GM19463 (cell line): ENCODE data around the gene GEMIN5.
"Not testable (repeated sequence)": the region's sequence is repeated elsewhere in the genome, so short reads cannot be mapped to it uniquely, and the experiment has no call there.

Experiments used
- ATAC-seq: cut with Tn5 transposase; IDR thresholded peaks from one replicate; pipeline ENCODE4 v1.9.1; 2021; ENCODE audit warnings: mild to moderate bottlenecking, moderate library complexity; ENCODE audit not compliant: unreplicated experiment

The GEMIN5 gene, protein sequence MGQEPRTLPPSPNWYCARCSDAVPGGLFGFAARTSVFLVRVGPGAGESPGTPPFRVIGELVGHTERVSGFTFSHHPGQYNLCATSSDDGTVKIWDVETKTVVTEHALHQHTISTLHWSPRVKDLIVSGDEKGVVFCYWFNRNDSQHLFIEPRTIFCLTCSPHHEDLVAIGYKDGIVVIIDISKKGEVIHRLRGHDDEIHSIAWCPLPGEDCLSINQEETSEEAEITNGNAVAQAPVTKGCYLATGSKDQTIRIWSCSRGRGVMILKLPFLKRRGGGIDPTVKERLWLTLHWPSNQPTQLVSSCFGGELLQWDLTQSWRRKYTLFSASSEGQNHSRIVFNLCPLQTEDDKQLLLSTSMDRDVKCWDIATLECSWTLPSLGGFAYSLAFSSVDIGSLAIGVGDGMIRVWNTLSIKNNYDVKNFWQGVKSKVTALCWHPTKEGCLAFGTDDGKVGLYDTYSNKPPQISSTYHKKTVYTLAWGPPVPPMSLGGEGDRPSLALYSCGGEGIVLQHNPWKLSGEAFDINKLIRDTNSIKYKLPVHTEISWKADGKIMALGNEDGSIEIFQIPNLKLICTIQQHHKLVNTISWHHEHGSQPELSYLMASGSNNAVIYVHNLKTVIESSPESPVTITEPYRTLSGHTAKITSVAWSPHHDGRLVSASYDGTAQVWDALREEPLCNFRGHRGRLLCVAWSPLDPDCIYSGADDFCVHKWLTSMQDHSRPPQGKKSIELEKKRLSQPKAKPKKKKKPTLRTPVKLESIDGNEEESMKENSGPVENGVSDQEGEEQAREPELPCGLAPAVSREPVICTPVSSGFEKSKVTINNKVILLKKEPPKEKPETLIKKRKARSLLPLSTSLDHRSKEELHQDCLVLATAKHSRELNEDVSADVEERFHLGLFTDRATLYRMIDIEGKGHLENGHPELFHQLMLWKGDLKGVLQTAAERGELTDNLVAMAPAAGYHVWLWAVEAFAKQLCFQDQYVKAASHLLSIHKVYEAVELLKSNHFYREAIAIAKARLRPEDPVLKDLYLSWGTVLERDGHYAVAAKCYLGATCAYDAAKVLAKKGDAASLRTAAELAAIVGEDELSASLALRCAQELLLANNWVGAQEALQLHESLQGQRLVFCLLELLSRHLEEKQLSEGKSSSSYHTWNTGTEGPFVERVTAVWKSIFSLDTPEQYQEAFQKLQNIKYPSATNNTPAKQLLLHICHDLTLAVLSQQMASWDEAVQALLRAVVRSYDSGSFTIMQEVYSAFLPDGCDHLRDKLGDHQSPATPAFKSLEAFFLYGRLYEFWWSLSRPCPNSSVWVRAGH (N-terminal part only)

GRCh38 chr5:154937718-154938466, at the start of gene GEMIN5:
Gene GEMIN5 (minus strand): TSS chr5:154938211. CDS start chr5:154938133, 78 bp downstream.
- peak; percentile 84 for ATAC-seq

DNA sequence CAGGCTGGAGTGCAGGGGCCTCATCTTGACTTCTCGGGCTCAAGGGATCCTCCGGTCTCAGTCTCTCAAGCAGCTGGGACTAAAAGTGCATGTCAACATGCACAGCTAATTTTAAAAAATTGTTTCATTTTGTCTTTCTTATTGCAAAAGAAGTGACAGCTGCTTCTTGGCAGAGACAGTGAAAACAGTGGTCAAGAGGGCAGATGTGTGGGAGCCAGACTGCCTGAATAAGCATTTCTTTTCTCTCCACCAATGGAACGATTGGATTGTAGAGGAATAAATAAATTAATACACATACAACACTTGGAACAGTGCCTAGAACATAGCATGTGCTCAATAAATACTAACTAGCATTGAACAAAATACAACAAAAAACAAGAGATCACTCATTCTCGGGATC, 48.1 kb upstream of the GEMIN5 start:
- no peak for ATAC-seq

- no peak for ATAC-seq
Measured at GRCh38 chr5:154984946-154985516, 47.0 kb upstream of the GEMIN5 start.

DNA sequence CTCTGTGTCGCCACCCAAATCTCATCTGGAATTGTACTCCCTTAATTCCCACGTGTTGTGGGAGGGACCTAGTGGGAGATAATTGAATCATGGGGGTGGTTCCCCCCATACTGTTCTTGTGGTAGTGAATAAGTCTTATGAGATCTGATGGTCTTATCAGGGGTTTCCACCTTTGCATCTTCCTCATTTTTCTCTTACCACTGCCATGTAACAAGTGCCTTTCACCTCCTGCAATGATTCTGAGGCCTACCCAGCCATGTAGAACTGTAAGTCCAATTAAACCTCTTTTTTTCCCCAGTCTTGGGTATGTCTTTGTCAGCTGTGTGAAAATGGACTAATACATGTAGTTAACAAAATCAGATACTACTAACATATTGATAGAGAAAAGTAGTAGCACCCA, 40.3 kb upstream of the GEMIN5 start:
- ATAC-seq, result not testable (repeated sequence)

- ATAC-seq, result no peak
Measured at GRCh38 chr5:154977409-154977808, 39.4 kb upstream of the GEMIN5 start.

- not testable (repeated sequence) for ATAC-seq
Measured at GRCh38 chr5:154976082-154976481, 38.1 kb upstream of the GEMIN5 start.

- ATAC-seq, result no peak
Measured at GRCh38 chr5:154972476-154973080, 34.6 kb upstream of the GEMIN5 start.

DNA sequence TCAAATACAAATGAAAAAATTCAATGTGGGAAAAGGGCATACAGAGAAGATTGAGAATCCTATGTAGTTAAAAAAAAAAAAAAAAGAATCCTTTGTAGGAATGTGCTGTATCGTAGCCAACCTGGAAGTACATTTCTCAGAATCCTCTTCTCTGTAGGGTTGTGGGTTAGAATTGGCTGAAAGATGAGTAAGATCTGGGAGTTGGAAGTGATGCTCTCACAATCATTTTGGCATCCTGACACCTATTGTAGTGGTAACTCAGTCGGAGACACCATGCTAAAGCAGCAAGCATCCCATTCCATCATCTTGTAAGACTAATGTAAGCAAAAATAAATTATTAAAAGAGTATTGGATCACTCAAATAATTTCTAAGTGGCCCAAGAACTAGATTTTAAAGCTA, 33.5 kb upstream of the GEMIN5 start:
- ATAC-seq, result no peak

DNA sequence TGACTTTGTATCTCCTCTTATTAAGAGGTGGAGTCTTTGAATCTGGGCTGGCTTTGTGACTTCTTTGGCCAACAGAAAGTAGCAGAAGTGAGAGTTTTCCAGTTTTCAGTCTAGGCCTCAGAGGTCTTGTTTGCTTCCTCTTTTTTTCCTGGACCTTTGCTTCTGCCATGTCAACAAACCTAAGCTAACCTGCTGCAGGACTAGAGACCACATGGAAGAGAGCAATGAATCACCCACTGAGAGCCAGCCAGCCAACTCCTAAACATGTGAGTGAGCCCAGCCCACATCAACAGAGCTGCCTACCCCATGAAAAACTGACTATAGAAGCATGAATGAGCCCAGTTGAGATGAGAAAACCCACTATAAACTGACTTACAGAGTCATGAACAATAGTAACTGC, 32.7 kb upstream of the GEMIN5 start:
- no peak for ATAC-seq

DNA sequence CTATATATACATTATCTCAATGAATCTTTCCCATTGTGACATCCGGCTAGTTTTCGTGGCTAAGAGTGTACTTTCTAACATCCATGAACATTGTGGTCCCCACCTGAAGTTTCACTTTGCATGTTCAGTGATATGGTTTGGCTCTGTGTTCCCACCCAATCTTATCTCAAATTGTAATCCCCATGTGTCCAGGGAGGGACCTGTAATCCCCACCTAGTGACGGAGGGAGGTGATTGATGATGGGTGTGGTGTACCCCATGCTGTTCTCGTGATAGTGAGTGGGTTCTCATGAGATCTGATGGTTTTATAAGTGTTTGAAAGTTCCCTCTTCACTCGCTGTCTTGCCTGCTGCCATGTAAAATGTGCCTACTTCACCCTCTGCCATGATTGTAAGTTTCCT, 30.9 kb upstream of the GEMIN5 start:
- ATAC-seq, result no peak

DNA sequence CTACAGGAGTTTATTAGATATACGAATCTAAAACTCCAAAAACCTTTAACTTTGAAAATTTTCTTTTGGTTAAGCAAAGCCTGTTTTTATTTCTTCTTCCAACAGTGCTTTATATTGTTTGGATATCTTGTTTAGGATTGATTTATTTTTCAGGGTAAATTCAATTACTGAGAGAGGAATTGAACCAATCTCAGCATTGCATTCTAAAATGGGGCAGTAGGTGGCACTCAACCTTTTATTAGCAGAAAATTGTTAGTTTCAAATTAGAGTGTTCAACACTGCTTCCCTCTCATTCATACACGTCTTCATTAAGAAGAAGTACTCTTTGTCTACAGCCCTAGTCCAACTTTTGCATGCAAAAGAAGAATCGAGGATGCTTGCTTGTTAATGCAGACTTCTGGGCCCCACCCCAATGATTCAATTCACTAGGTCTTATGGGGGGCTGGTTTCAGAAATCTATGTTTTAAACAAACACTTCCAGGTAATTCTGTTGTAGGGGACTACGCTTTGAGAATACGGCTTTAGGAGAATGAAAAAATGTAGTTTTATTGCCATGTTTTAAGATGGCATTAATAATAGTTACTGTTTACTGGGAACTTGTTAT, 29.5 kb upstream of the GEMIN5 start:
- no peak for ATAC-seq

DNA sequence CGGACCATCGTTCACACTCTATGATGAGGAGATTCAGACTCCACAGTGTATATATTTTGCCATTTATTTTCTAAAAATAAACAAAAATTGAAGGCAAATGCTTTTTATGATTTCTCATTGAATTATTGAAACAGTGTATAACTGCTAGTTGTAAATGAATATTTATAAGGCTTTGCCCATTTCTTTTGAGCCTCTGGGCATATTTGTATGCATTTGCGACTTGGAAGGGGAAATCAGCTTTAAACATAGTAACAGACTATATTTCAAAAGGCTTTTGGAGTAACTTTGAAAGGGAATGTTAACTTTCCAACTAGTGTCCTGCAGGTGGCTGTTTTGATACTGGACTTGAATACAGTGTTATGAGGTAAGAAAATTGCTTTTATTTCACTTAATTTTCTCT, 28.9 kb upstream of the GEMIN5 start:
- ATAC-seq, result no peak

- ATAC-seq, result no peak
Measured at GRCh38 chr5:154966081-154966841, 28.2 kb upstream of the GEMIN5 start.

- peak; percentile 93 for ATAC-seq
Measured at GRCh38 chr5:154962494-154962893, 24.5 kb upstream of the GEMIN5 start.

DNA sequence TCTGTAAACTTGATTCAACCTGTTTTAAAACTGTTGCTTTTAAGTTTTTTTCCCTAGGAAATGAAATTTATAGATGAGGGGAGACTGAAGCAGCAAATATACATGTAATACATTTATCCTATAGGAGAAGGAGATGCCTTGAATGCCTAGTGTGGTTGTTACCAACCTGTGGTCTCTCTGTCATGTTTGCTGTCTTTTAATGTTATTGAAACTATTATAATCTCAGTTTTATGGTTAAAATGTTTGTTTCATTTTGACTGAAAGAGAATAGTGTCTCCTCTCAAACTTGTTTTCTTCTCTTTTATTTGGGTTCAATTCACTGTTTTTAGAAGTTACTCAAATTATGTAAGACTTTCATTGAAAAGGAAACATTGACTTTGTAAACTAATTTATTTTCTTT, 18.7 kb upstream of the GEMIN5 start:
- no peak for ATAC-seq

DNA sequence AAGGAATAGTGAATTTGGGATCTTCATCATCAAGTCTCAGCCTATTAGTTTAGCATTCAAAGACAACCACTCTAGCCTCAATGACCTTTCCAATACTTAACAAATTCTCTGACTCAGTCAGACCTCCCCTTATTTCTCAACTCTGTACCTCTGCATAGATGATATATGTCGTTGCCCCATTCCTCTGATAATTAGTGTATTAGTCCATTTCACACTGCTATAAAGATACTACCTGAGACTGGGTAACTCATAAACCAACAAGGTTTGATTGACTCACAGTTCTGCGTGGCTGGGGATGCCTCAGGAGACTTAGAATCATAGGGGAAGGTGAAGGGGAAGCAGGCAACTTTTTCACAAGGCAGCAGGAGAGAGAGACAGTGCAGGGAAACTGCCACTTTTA, 11.8 kb upstream of the GEMIN5 start:
- ATAC-seq, result no peak

GRCh38 chr5:154948313-154948712, 10.3 kb upstream of the GEMIN5 start:
- no peak for ATAC-seq

GRCh38 chr5:154947778-154948177, 9.8 kb upstream of the GEMIN5 start:
- no peak for ATAC-seq
